Mesendoderm (in vitro differentiated cells): ENCODE results near the gene KCNA10.

Experiments
- DNase-seq: peaks from one replicate; pipeline ENCODE4 v3.0.0; 2013
- H2AK5ac ChIP-seq: 2 replicates; pipeline ENCODE4 v1.6.1; 2013; ENCODE audit warnings: low read length, inconsistent platforms
- H2BK120ac ChIP-seq: 2 replicates; pipeline ENCODE4 v1.6.1; 2013; ENCODE audit warnings: low read depth, mild to moderate bottlenecking, low read length, moderate library complexity, mixed read lengths
- H2BK15ac ChIP-seq: replicated peaks from 2 replicates; pipeline ENCODE4 v1.6.1; 2013; ENCODE audit warnings: low read depth, mild to moderate bottlenecking, moderate library complexity
- H2BK5ac ChIP-seq: 2 replicates; pipeline ENCODE4 v1.6.1; 2013; ENCODE audit warnings: low read length, inconsistent platforms
- H3K18ac ChIP-seq: 2 replicates; pipeline ENCODE4 v1.6.1; 2013; ENCODE audit warnings: mild to moderate bottlenecking, low read length, mixed read lengths
- H3K23ac ChIP-seq: one replicate; pipeline ENCODE4 v1.6.1; 2013; ENCODE audit warnings: low read length
- H3K27ac ChIP-seq: 2 replicates; pipeline ENCODE4 v1.5.1; 2013; ENCODE audit warnings: low read depth, mild to moderate bottlenecking, inconsistent platforms, low read length, moderate library complexity
- H3K27me3 ChIP-seq: 2 replicates; pipeline ENCODE4 v1.6.1; 2013; ENCODE audit warnings: low read length, control low read depth, mild to moderate bottlenecking, inconsistent platforms; ENCODE audit not compliant: insufficient read depth, poor library complexity
- H3K36me3 ChIP-seq: 2 replicates; pipeline ENCODE4 v1.6.1; 2013; ENCODE audit warnings: low read length, inconsistent platforms; ENCODE audit not compliant: control insufficient read depth, insufficient read depth
- H3K4ac ChIP-seq: one replicate; pipeline ENCODE4 v1.6.1; 2013; ENCODE audit warnings: low read depth, mild to moderate bottlenecking, low read length, moderate library complexity
- H3K4me1 ChIP-seq: 2 replicates; pipeline ENCODE4 v1.6.1; 2013; ENCODE audit warnings: low read depth, low read length, inconsistent platforms; ENCODE audit not compliant: control insufficient read depth
- H3K4me2 ChIP-seq: 2 replicates; pipeline ENCODE4 v1.6.1; 2013; ENCODE audit warnings: low read length
- H3K4me3 ChIP-seq: 2 replicates; pipeline ENCODE4 v1.5.1; 2013; ENCODE audit warnings: mild to moderate bottlenecking, low read length
- H3K56ac ChIP-seq: one replicate; pipeline ENCODE4 v1.6.1; 2013; ENCODE audit warnings: low read length
- H3K79me1 ChIP-seq: 2 replicates; pipeline ENCODE4 v1.6.1; 2013; ENCODE audit warnings: low read length, inconsistent platforms
- H3K79me2 ChIP-seq: 2 replicates; pipeline ENCODE4 v1.6.1; 2013; ENCODE audit warnings: mild to moderate bottlenecking, low read length; ENCODE audit not compliant: control insufficient read depth, insufficient read depth
- H3K9ac ChIP-seq: 2 replicates; pipeline ENCODE4 v1.6.1; 2013; ENCODE audit warnings: low read length, inconsistent platforms
- H4K5ac ChIP-seq: one replicate; pipeline ENCODE4 v1.6.1; 2013; ENCODE audit warnings: low read length
- H4K8ac ChIP-seq: one replicate; pipeline ENCODE4 v1.6.1; 2013; ENCODE audit warnings: low read depth, mild to moderate bottlenecking, control low read depth, low read length, moderate library complexity
- WGBS: extraction: QIAGEN DNeasy Blood & Tissue Kit; methylation state at CpG from one replicate; pipeline ENCODE4 v1.1.7; 2013; ENCODE audit warnings: low lambda C conversion rate, missing lambda C conversion rate; ENCODE audit not compliant: insufficient coverage; ENCODE audit errors: extremely low coverage; 5-methylcytosine and 5-hydroxymethylcytosine counted together

KCNA10 gene

GRCh38 chr1:110475362-110476027, 43.5 kb downstream of the KCNA10 start:
- no peak overlapping the region for H3K27ac ChIP-seq
- no peaks in the 10 kb centered on the region for H3K79me2 ChIP-seq
- no peaks in the 10 kb centered on the region for H3K36me3 ChIP-seq
- no peak overlapping the region for H2AK5ac ChIP-seq
- no peak overlapping the region for H3K9ac ChIP-seq
- DNase-seq, result peak; percentile 85
- no peak overlapping the region for H3K23ac ChIP-seq
- H3K4me1 ChIP-seq, result no peaks in the 10 kb centered on the region
- H2BK5ac ChIP-seq, result no peak overlapping the region
- no peak overlapping the region for H3K18ac ChIP-seq
- peak overlapping the region; percentile 68 for H3K56ac ChIP-seq
- H4K8ac ChIP-seq, result no peak overlapping the region
- no peak overlapping the region for H2BK120ac ChIP-seq
- WGBS, result no CpG with 5 or more reads among the region's 5 CpGs
- no peak overlapping the region for H3K4me2 ChIP-seq
- H3K27me3 ChIP-seq, result no peaks in the 10 kb centered on the region
- no peak overlapping the region for H3K4ac ChIP-seq
- H3K79me1 ChIP-seq, result no peaks in the 10 kb centered on the region
- H3K4me3 ChIP-seq, result no peak overlapping the region
- H2BK15ac ChIP-seq, result no peak overlapping the region
- no peak overlapping the region for H4K5ac ChIP-seq

- Histone ChIP-seq H3K18ac (no peak overlapping the region), H2AK5ac (no peak overlapping the region), H3K27me3 (no peaks in the 10 kb centered on the region), H3K4me1 (no peaks in the 10 kb centered on the region), H3K27ac (no peak overlapping the region), H3K79me2 (no peaks in the 10 kb centered on the region), H4K5ac (no peak overlapping the region), H3K4me2 (no peak overlapping the region), H3K79me1 (no peaks in the 10 kb centered on the region), H3K36me3 (no peaks in the 10 kb centered on the region), H2BK5ac (no peak overlapping the region), H3K9ac (no peak overlapping the region), H3K4me3 (no peak overlapping the region), H4K8ac (no peak overlapping the region), H3K23ac (no peak overlapping the region), H2BK120ac (no peak overlapping the region), H3K56ac (no peak overlapping the region), H2BK15ac (no peak overlapping the region), H3K4ac (no peak overlapping the region)
- WGBS, result no CpG with 5 or more reads among the region's 6 CpGs
- no peak for DNase-seq
Observed at GRCh38 chr1:110474444-110474843, 44.5 kb downstream of the KCNA10 start.

GRCh38 chr1:110472546-110472945, 46.4 kb downstream of the KCNA10 start:
- Histone ChIP-seq H2BK120ac (no peak overlapping the region), H4K8ac (no peak overlapping the region), H2BK15ac (no peak overlapping the region), H3K4me2 (no peak overlapping the region), H3K4ac (no peak overlapping the region), H3K79me1 (no peaks in the 10 kb centered on the region), H3K56ac (no peak overlapping the region), H4K5ac (no peak overlapping the region), H3K23ac (no peak overlapping the region), H2AK5ac (no peak overlapping the region), H3K9ac (no peak overlapping the region), H3K18ac (no peak overlapping the region), H3K27me3 (no peaks in the 10 kb centered on the region), H3K27ac (no peak overlapping the region), H2BK5ac (no peak overlapping the region), H3K79me2 (no peaks in the 10 kb centered on the region), H3K4me1 (no peaks in the 10 kb centered on the region), H3K4me3 (no peak overlapping the region), H3K36me3 (no peaks in the 10 kb centered on the region)
- DNase-seq, result no peak
- no CpG with 5 or more reads among the region's 10 CpGs for WGBS

DNA sequence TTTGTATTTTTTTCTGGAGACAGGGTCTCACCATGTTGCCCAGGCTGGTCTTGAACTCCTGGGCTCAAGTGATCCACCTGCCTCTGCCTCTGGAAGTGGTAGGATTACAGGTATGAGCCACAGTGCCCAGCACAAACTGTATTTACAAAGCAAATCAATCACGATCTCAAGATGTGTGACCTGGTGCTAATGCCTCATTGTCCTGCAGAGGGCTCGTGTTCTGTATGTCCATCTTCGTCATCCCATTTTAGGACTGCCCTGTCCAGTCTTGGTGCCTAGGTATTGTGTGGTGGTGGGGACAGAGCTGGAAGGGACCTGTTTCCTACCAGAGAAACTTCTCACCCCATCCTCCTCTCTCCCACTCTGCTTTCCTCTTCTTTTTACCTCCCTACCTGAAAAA, 47.8 kb downstream of the KCNA10 start:
- H4K8ac ChIP-seq, result no peak overlapping the region
- H4K5ac ChIP-seq, result no peak overlapping the region
- H2AK5ac ChIP-seq, result no peak overlapping the region
- H3K79me1 ChIP-seq, result no peaks in the 10 kb centered on the region
- H2BK15ac ChIP-seq, result no peak overlapping the region
- H3K18ac ChIP-seq, result no peak overlapping the region
- WGBS, result no CpG with 5 or more reads among the region's 3 CpGs
- DNase-seq, result no peak
- no peak overlapping the region for H3K4me2 ChIP-seq
- H3K36me3 ChIP-seq, result no peaks in the 10 kb centered on the region
- H3K27ac ChIP-seq, result no peak overlapping the region
- H3K9ac ChIP-seq, result no peak overlapping the region
- H3K4ac ChIP-seq, result no peak overlapping the region
- H3K4me3 ChIP-seq, result no peak overlapping the region
- H2BK120ac ChIP-seq, result no peak overlapping the region
- H3K27me3 ChIP-seq, result no peaks in the 10 kb centered on the region
- H3K56ac ChIP-seq, result no peak overlapping the region
- no peaks in the 10 kb centered on the region for H3K4me1 ChIP-seq
- no peaks in the 10 kb centered on the region for H3K79me2 ChIP-seq
- no peak overlapping the region for H2BK5ac ChIP-seq
- no peak overlapping the region for H3K23ac ChIP-seq
